ENCODE data around the gene ACAD11.
A peak's percentile ranks its signal among the peaks of the same experiment; 100 is the strongest.

The ACAD11 gene

GRCh38 chr3:132665230-132665745 lies 5.7 kb upstream of the ACAD11 start:
- Histone ChIP-seq H3K27me3 (replicated peaks; ENCODE audit: control insufficient read depth, insufficient read depth, low read length) (no peaks in the 10 kb centered on the region), H3K4me3 (replicated peaks; ENCODE audit: low read depth, low read length) (no peak overlapping the region), H3K36me3 (ENCODE audit: control insufficient read depth, insufficient read depth, low read length) (no peaks in the 10 kb centered on the region)
- no peak for TF ChIP-seq CTCF (IDR thresholded peaks at IDR 0.05; ENCODE audit: insufficient read depth, low read length, poor library complexity, severe bottlenecking)
- DNase-seq (ENCODE audit: extremely low read depth, insufficient read length) = no peak

DNA sequence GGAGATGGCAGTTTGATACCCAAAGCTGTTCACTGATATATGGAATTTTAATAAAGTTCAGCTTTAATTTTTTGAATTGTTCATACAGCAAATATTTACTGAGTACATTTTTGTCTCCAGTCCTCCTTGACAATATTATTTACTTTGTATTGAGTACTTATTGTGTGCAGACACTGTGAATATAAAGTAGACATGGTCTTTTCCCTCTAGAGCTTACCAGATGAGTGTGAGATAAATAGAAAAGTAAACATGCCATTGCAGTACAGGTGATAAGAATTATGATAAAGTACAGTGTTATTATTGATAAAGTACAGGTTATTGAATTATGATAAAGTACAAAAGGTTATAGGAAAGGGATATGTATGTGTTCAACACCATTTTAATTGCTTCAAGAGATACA lies 2.6 kb upstream of the ACAD11 start:
- Histone ChIP-seq H3K4me3 (replicated peaks; ENCODE audit: low read depth, low read length) (peak overlapping the region; percentile 95; the same call in 1 of the 2 replicates), H3K36me3 (ENCODE audit: control insufficient read depth, insufficient read depth, low read length) (no peaks in the 10 kb centered on the region), H3K27me3 (replicated peaks; ENCODE audit: control insufficient read depth, insufficient read depth, low read length) (no peaks in the 10 kb centered on the region)
- no peak for TF ChIP-seq CTCF (IDR thresholded peaks at IDR 0.05; ENCODE audit: insufficient read depth, low read length, poor library complexity, severe bottlenecking)
- no peak for DNase-seq (ENCODE audit: extremely low read depth, insufficient read length)

GRCh38 chr3:132661101-132661500 lies 1.5 kb upstream of the ACAD11 start:
- no peaks in the 10 kb centered on the region for H3K36me3 ChIP-seq (ENCODE audit: control insufficient read depth, insufficient read depth, low read length)
- no peak for TF ChIP-seq CTCF (IDR thresholded peaks at IDR 0.05; ENCODE audit: insufficient read depth, low read length, poor library complexity, severe bottlenecking)
- no peak for DNase-seq (ENCODE audit: extremely low read depth, insufficient read length)
- peak overlapping the region; percentile 95 for H3K4me3 ChIP-seq (replicated peaks; ENCODE audit: low read depth, low read length)
- H3K27me3 ChIP-seq (replicated peaks; ENCODE audit: control insufficient read depth, insufficient read depth, low read length) = no peaks in the 10 kb centered on the region

GRCh38 chr3:132660811-132661070 lies 1.1 kb upstream of the ACAD11 start:
- peak; percentile 9 for TF ChIP-seq CTCF (IDR thresholded peaks at IDR 0.05; ENCODE audit: insufficient read depth, low read length, poor library complexity, severe bottlenecking)
- H3K27me3 ChIP-seq (replicated peaks; ENCODE audit: control insufficient read depth, insufficient read depth, low read length) = no peaks in the 10 kb centered on the region
- peak overlapping the region; percentile 95 for H3K4me3 ChIP-seq (replicated peaks; ENCODE audit: low read depth, low read length)
- no peaks in the 10 kb centered on the region for H3K36me3 ChIP-seq (ENCODE audit: control insufficient read depth, insufficient read depth, low read length)
- no peak for DNase-seq (ENCODE audit: extremely low read depth, insufficient read length)

GRCh38 chr3:132660052-132660810 lies 622 bp upstream of the ACAD11 start, which contains the start of gene UBA5:
Gene UBA5 (plus strand): TSS chr3:132660329. CDS start chr3:132660538, 209 bp downstream.
- peak within 1 kb of the TSS; percentile 95 for H3K4me3 ChIP-seq (replicated peaks; ENCODE audit: low read depth, low read length)
- no peaks in the 10 kb centered on the region for H3K36me3 ChIP-seq (ENCODE audit: control insufficient read depth, insufficient read depth, low read length)
- no peak for TF ChIP-seq CTCF (IDR thresholded peaks at IDR 0.05; ENCODE audit: insufficient read depth, low read length, poor library complexity, severe bottlenecking)
- H3K27me3 ChIP-seq (replicated peaks; ENCODE audit: control insufficient read depth, insufficient read depth, low read length) = no peaks in the 10 kb centered on the region
- peak; percentile 87 for DNase-seq (ENCODE audit: extremely low read depth, insufficient read length)

Measured in GM06990 (cell line).